Fibroblast of lung (primary cell): ENCODE measurements around the gene MCF2L2.

ENCODE experiments used
- EZH2 ChIP-seq: IDR thresholded peaks from 2 replicates; pipeline ENCODE4 v1.5.1; 2012; ENCODE audit warnings: low read length, control low read depth, mild to moderate bottlenecking; ENCODE audit errors: missing control alignments
- TF ChIP-seq, protein P1 (sequence below), 2 donors: IDR thresholded peaks in 1 of 2; conservative IDR thresholded peaks in 1 of 2; 1 replicate in 1 of 2; 2 replicates in 1 of 2; pipeline ENCODE4 v1.5.1; 2011 to 2012; ENCODE audit warnings: low read length in 2 of 2, control low read depth in 1 of 2, inconsistent platforms in 1 of 2, low read depth in 1 of 2, mild to moderate bottlenecking in 1 of 2

DNA sequence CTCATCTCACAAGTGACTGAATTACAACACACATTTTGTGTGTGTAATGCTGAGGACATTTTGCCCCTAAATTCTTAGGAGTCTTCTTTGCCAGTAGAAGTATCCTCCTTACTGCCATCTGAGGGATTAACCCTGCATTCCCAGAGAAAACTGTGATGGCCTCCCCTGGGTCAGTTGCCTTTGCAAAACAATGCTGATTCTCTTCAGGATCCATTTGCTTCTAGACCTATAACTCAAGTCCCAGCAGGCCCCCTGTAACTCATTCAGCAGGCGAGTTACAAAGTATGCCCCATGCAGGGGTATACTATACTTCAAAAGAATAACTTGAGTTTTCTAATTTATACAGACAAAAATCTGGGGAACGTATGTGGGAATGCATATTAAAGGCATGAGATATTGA lies 6.6 kb upstream of the MCF2L2 start:
- TF ChIP-seq EZH2: no peak
- TF ChIP-seq, protein P1, sequence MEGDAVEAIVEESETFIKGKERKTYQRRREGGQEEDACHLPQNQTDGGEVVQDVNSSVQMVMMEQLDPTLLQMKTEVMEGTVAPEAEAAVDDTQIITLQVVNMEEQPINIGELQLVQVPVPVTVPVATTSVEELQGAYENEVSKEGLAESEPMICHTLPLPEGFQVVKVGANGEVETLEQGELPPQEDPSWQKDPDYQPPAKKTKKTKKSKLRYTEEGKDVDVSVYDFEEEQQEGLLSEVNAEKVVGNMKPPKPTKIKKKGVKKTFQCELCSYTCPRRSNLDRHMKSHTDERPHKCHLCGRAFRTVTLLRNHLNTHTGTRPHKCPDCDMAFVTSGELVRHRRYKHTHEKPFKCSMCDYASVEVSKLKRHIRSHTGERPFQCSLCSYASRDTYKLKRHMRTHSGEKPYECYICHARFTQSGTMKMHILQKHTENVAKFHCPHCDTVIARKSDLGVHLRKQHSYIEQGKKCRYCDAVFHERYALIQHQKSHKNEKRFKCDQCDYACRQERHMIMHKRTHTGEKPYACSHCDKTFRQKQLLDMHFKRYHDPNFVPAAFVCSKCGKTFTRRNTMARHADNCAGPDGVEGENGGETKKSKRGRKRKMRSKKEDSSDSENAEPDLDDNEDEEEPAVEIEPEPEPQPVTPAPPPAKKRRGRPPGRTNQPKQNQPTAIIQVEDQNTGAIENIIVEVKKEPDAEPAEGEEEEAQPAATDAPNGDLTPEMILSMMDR (conservative IDR thresholded peaks at IDR 0.05 in 1 of 2, IDR thresholded peaks at IDR 0.05 in 1 of 2; ENCODE audit: low read depth in 1 of 2, low read length in 2 of 2): no peak
